ENCODE results near the gene MAPKBP1. TPM values are rescaled to one million over a fixed set of nuclear protein-coding genes. Genes with fewer than 3 reads are reported as not detected.

Gene MAPKBP1
- total and polyA plus RNA-seq, 8 donors: 18.5 to 25.4 (median 22.9) TPM

GRCh38 chr15:41866263-41866703, 92.0 kb downstream of the MAPKBP1 start:
- Histone ChIP-seq H3K27ac (no peak overlapping the region), H3K36me3 (peaks cover 0 to 5% of the 10 kb centered on the region in 2 donors), H3K9me3 (no peaks in the 10 kb centered on the region), H3K27me3 (no peaks in the 10 kb centered on the region), H3K4me1 (no peaks in the 10 kb centered on the region), H3K4me3 (no peak overlapping the region)
- ATAC-seq (no peak), DNase-seq (no peak)
- intact Hi-C loops (cut with DNase I): no loop called here
- TF ChIP-seq, protein P1, sequence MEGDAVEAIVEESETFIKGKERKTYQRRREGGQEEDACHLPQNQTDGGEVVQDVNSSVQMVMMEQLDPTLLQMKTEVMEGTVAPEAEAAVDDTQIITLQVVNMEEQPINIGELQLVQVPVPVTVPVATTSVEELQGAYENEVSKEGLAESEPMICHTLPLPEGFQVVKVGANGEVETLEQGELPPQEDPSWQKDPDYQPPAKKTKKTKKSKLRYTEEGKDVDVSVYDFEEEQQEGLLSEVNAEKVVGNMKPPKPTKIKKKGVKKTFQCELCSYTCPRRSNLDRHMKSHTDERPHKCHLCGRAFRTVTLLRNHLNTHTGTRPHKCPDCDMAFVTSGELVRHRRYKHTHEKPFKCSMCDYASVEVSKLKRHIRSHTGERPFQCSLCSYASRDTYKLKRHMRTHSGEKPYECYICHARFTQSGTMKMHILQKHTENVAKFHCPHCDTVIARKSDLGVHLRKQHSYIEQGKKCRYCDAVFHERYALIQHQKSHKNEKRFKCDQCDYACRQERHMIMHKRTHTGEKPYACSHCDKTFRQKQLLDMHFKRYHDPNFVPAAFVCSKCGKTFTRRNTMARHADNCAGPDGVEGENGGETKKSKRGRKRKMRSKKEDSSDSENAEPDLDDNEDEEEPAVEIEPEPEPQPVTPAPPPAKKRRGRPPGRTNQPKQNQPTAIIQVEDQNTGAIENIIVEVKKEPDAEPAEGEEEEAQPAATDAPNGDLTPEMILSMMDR (IDR thresholded peaks at IDR 0.05): no peak

GRCh38 chr15:41866872-41867579, 92.7 kb downstream of the MAPKBP1 start:
- DNase-seq (peak in 1 of 4 donors; percentile 65), ATAC-seq (no peak)
- Histone ChIP-seq H3K27me3 (no peaks in the 10 kb centered on the region), H3K9me3 (no peaks in the 10 kb centered on the region), H3K36me3 (peaks cover 0 to 5% of the 10 kb centered on the region in 2 donors), H3K4me3 (no peak overlapping the region), H3K27ac (no peak overlapping the region), H3K4me1 (no peaks in the 10 kb centered on the region)
- intact Hi-C loops (cut with DNase I): no loop called here
- TF ChIP-seq, protein P1 (IDR thresholded peaks at IDR 0.05): no peak

DNA sequence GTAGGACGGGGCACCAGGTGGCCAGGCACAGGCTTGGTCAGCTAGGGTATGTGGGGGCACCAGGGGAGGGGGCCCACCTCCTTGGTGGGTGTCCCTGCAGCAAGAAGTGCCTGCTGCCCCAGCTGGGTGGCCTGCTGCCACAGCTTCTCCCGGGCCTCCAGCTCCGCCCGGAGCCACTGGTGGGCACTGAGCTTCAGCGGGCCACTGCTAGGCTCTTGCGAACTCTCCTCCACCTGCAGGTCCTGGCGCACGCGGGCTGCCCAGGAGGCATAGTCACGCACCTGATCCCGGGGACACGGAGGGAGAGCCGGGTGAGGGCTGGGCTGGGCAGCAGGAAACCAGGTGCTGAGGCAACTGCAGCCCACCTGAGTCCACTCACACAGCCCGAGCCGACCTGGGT, 94.0 kb downstream of the MAPKBP1 start:
- H3K9me3 ChIP-seq: no peaks in the 10 kb centered on the region
- DNase-seq: no peak

DNA sequence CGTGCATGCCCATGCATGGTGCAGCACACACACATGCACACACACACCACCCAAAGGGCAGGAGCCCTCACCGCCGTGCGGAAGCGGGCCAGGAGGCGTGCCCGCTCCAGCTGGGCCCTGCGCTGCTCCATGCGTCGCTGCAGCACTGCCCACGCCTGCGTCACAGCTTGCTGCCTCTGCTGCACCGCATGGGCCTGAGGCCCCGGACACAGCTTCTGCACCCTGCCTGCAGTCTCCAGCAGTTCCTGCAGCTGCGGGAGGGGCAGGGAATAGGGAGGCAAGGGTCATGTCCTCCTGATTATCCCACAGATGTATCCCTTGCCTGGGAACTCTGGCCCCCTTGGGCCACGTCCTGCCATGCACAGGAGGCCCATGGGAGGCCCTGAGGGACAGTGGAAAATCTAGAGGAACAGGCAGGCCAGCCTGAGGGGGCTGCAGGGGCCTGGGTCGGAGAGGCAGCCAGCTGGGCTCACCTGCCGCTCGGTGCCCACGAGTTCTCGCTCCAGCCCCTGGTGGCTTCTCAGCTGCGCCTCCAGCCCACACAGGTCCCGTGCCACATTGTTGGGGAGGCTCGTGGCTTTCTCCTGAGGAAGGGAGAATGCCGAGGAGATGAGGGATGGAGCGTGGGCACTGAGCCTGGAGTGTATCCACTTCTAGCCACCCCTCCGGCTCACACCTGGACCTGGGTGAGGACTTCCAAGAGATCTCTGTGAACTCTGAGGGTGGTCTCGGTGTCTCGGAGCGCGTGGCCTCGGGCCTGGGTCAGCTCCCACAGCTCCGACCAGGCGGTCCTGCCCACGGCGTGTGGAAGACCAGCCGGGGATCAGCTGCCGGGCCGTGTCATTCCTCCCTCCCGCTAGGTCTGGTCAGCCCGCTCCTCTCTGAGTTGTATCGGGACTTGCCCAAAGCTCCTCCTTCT, 95.7 kb downstream of the MAPKBP1 start:
- intact Hi-C loops (cut with DNase I): no loop called here
- no peaks in the 10 kb centered on the region for H3K9me3 ChIP-seq
- H3K27me3 ChIP-seq: no peaks in the 10 kb centered on the region
- DNase-seq (no peak), ATAC-seq (no peak)
- H3K27ac ChIP-seq: no peak overlapping the region
- TF ChIP-seq, protein P1 (IDR thresholded peaks at IDR 0.05): no peak
- peaks cover 0 to 5% of the 10 kb centered on the region in 2 donors for H3K36me3 ChIP-seq
- no peak overlapping the region for H3K4me3 ChIP-seq
- H3K4me1 ChIP-seq: no peaks in the 10 kb centered on the region

More for the DNA sequence above, 94.0 kb downstream of the MAPKBP1 start:
- ATAC-seq: no peak
- peaks cover 0 to 5% of the 10 kb centered on the region in 2 donors for H3K36me3 ChIP-seq
- no peaks in the 10 kb centered on the region for H3K27me3 ChIP-seq
- intact Hi-C loops (cut with DNase I): no loop called here
- H3K4me3 ChIP-seq: no peak overlapping the region
- H3K4me1 ChIP-seq: no peaks in the 10 kb centered on the region
- no peak overlapping the region for H3K27ac ChIP-seq
- TF ChIP-seq, protein P1 (IDR thresholded peaks at IDR 0.05): no peak

DNA sequence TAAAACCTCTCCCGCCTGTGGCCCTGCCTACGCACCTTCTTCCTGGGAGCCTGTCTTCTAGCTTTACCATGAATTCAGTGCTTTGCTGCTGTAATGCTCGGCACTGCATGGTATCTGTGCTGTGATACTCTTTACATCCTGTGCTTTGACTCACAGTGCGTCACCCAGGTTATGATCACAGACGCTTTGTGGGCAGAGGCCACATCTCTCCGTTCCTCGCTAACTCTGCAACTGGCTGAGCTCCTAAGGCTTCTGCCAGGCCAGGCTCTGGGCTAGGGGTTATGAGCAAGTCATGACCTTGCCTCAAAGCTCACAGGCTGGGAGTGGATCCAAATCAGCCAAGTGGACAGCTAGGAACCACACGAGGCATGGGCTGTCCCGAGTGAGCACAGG, 96.4 kb downstream of the MAPKBP1 start:
- ATAC-seq: no peak

More for the DNA sequence above, 96.4 kb downstream of the MAPKBP1 start:
- Histone ChIP-seq H3K4me1 (no peaks in the 10 kb centered on the region), H3K27me3 (no peaks in the 10 kb centered on the region), H3K36me3 (peaks cover 0 to 5% of the 10 kb centered on the region in 2 donors), H3K9me3 (no peaks in the 10 kb centered on the region), H3K4me3 (no peak overlapping the region), H3K27ac (no peak overlapping the region)
- TF ChIP-seq, protein P1 (IDR thresholded peaks at IDR 0.05): no peak
- intact Hi-C loops (cut with DNase I): no loop called here
- no peak for DNase-seq
